RCC 7860 (cell line): Measurements from ENCODE around the gene GPR34.
"Not testable (repeated sequence)": the region's sequence is repeated elsewhere in the genome, so short reads cannot be mapped to it uniquely, and the experiment has no call there.

Source experiments
- DNase-seq: peaks from one replicate; pipeline ENCODE4 v3.0.0-alpha.2; 2015; ENCODE audit warnings: low spot score
- FAIRE-seq: peaks from 2 replicates; lab custom pipeline; 2012; peaks lifted over from hg19 to GRCh38; lab: Jason Lieb, UNC

GPR34 gene

DNA sequence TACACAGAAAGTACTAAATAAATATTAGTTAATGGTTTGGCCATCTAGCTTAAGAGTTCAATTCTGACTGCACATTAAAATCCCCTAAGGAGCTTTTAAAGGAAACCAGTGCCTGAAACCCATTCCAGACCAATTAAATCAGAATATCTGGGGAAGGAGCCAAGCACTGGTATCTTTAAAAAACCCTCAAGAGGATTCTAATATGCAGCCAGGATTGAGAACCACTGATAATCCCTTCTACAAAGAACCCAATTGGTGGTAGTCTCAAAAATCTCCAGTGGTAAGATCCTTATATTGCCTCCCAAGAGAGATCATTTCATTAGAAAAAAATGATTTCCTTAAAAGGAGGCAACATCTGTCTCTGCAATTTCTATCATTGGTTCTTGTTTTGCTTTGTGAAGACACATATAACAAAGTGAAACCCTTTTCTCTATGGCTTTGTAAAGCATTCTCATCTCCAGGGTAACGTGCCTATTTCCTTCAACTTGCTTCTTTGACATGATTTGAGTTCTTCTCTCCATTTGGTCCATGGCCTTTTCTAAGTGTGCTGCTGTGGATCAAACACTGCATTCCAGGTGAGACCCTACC, 3.5 kb downstream of the GPR34 start:
- DNase-seq: no peak
- FAIRE-seq: no peak

DNA sequence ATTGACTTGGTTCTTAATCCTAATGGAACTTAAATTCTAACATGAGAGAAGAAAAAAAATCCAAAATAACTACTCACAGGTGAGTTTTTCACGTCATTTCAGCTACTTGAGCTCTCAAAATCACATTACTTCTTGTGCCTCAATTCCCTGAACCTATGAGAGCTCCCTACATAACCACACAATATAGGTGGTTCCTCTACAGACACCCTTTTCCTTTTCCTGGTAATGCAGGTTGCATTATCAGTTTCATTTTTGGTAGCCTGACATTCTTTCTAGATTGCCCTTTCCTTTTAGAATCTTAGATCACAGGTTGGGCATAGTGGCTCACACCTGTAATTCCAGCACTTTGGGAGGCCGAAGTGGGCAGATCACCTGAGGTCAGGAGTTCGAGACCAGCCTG, 4.3 kb downstream of the GPR34 start:
- no peak for FAIRE-seq
- DNase-seq: no peak

DNA sequence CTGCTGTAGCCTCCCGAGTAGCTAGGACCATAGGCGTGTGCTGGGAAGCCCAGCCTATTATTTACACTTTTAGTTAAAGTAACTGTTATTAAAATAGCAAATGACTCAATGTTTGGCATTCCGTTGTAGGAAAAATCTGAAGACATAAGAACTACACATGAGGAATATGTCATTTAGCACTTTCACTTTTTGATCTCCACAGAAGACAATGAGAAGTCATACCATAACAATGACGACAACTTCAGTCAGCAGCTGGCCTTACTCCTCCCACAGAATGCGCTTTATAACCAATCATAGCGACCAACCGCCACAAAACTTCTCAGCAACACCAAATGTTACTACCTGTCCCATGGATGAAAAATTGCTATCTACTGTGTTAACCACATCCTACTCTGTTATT, 6.7 kb downstream of the GPR34 start:
- no peak for FAIRE-seq
- no peak for DNase-seq

DNA sequence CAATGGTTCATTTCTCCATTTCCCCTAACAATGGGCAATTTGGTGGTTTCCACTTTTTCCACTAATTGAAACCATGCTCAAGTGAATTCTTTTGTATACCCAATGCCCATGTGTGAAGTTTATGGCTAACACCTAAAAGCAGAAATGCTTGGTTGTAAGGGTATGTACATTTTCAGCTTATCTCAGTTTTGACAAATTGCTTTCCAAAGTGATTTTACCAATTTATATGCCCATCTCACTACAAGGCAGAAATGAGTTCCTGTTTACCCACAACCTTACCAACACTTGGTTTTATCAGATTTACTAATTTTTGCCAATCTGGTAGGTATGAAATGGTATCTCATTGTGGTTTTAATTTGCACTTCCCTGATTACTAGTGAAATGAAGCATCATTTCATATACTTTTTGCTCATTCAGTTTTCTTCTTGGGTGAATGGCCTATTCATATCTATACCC, 14.8 kb downstream of the GPR34 start:
- FAIRE-seq (no peak), DNase-seq (no peak)

DNA sequence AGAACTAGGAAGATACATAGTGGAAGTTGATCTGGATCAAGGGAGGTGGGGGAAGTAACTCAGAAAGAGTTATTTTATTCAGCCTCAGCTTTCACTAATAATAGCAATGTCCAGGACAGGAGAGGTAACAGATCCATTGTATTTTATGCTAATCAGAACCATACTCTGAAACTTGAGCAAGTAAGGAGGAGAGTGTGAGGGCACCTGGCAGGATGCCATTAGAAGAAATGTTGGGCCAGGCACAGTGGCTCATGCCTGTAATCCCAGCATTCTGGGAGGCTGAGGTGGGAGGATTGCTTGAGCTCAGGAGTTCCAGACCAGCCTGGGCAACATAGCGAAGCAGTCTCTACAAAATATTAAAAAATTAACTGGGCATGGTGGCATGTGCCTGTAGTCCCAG, 16.3 kb downstream of the GPR34 start:
- no peak for DNase-seq
- FAIRE-seq: no peak

DNA sequence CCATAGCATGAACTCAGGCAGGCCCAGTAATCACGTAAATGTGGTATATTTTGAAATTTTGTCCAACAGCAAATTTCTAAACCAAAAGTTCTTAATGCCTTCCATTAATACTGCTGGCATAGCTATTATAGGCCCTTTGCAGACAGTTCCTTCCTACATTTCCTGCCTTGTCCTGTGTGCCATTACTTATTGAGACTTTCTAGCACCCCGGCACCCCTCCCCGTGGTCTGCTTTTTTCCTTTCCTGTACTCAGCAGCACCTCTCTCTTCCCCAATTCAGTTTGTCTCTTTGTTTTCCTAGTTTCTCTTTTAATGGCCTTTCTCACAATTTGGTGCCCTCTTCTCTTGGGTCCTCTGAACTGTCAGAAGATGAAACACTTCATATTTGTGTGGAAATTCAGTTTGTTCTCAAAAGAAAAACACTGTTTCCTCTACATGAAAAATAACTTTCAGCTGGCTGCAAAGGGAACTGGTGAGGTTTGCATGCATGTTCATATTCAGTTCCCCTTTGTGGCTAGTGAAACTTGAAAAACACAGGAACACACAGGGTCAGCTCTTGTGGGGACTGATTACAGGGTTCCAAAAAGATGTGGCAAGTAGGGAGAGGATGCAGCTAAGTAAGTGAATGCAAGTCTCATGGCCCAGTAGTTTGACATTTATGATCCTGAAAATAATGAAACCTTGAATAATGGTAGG, 17.1 kb downstream of the GPR34 start:
- FAIRE-seq (no peak), DNase-seq (no peak)

DNA sequence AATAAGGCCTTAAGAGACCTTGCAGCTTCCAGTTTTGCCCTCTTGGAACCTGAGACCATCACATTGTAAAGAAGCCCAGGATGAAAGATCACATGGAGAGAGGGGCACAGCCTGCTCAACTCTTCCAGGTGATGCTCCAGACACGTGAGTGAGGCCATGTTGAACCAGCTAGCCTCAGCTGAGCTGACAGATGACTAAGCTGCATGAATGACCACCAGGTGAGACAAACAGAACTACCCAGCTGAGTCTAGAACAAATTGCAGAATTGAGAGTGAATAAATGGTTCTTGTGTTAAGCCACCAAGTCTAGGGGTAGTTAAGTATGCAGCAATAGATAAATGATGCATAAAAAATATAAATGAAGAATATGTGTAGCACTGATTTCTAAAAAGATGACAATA, 18.4 kb downstream of the GPR34 start:
- FAIRE-seq (no peak), DNase-seq (no peak)

DNA sequence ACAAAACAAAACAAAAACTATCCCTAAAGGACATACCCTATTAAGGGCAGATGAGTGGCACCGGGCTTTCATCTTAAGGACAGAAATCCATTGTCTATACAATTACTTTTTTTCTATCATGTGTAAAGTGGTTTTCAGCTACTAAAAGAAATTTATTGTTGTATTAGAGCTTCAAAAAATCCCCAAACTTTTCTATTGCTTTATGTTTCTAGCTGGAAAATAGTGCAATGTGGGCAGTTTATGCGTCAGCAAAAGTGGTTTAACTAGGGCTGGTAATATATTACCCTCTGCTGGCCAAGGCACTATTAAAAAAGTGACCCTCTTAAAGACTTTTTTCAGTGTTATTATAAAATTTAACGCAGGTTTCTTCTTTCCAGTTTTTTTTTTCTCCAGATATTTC, 19.7 kb downstream of the GPR34 start:
- no peak for FAIRE-seq
- DNase-seq: no peak

DNA sequence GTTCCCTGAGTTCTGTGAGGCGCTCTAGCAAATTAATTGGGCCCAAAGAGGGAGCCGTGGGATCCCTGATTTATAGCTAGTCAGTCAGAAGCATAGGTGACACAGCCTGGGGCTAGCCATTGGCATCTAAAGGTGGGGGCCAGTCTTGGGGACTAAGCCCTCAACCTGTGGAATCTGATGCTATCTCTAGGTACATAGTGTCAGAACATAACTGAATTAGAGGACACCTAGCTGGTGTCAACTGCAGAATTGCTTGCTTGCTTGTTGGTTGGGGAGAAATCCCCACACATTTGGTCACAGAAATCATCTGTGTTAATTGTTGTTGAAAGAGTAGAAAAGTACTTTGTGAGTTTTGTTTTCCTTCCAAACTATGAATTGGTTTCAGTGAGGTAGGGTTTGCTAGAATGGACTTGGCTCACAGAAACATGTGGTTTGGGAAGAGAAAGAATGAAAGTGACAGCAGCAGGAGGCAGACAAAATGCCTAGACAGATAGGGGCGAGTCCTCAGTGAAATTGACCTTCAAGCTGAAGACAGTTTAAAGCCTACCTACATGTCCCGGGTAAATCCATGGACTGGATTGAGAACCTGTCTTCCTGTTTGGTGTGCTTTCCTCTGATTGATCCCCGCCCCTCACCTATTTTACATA, 22.4 kb downstream of the GPR34 start:
- FAIRE-seq (no peak), DNase-seq (no peak)

DNA sequence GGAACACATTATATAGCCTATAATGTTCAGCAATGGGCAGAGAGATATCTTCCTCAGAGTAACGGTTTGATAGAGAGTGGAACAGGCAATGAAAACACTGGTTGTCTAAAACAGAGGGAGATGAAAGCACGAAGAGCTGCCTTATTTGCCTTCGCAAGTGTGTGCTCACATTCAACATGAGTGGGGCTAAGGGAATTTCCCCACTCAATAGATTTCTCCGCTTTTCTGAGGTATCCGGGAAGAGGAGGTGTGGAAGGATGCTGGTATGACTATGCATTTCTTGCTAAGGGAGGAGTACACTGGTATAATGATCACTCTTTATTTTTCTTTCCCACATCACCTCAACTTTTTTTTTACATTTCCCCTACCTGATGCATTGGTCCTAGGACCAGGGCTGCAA, 27.4 kb downstream of the GPR34 start:
- DNase-seq: no peak
- FAIRE-seq: no peak

DNA sequence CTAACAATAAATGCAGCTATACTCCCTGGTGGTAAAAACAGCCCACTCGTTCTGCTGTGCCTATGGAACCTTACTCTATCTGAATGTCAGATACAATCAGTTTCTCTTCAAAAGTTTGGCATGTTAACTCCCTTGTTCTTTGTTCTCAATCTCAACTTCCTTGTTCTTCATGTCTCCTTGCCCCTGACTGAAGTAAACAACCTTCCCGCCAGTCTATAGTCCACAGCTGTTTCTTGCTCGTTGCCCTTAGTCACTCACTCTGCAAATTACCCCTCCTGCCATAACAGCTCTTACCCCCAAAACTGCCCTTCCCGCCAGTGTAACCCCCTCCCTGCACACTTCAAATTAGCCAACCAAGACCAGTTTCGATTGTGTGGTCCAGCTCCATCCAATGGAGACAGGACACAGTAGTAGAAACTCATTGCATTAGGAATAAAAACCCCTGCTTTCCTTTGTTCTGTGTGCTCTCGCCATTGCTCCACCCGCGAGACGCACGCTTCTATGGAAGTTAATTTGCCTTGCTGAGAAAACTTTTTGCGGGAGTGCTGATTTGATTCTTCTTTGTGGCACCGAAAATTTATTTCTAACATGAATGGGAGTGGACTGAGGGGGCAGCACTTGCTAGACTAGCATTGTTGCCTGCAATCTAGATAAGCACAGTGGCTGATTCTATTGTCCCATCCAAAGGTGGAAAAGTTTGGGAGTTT, 28.1 kb downstream of the GPR34 start:
- FAIRE-seq: no peak
- DNase-seq: no peak

DNA sequence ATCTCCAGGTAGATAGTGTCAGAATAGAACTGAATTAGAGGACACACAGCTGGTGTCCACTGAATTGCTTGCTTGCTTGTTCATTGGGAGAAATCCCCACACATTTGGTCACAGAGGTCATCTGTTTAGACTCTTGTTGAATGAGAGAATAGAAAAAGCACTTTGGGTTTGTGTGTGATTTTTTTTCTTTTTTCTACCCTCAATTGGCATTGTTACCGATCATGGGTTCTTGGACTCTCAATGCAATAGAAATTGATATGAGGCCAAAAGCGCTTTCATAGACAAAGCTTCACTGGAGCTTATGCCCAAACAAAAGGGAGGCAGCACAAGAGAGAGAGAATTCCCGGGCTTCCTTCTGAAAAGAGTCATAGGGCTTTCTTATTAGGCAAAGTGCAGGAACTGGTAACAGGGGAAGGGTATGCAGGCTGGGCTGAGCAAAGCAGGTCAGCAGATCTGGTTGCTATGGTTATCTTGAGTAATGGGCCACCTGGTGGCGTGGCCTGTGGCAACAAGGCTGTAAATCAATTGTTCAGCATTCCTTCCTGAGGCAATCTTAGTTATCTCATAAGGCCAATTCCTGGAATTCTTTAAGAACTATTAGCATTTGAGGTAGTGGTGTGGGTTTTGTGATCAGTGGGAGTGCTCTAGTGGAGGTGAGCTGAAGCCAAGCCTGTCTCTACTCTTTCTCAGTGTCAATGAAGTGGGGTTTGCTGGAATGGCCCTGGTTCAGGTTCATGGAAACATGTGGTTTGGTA, 29.9 kb downstream of the GPR34 start:
- no peak for DNase-seq
- no peak for FAIRE-seq

DNA sequence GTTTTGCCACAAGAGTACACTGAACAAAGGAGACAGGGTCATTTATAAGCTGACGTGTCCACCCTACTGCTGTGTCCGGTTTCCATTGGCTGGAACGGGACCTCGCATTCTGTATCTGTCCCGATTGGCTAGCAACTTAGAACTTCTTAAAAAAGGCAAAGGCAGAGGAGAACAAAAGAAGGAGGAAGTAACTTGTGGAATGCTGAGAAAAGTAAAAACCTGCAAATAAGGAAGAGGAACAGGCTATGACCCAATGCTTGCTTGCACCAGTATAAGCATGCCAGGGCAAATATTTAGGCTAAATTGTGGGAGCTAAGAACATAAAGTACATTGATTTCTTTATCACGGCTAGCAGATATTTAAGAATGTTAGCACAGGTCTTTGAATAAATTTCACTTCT, 30.8 kb downstream of the GPR34 start:
- not testable (repeated sequence) for FAIRE-seq, DNase-seq

DNA sequence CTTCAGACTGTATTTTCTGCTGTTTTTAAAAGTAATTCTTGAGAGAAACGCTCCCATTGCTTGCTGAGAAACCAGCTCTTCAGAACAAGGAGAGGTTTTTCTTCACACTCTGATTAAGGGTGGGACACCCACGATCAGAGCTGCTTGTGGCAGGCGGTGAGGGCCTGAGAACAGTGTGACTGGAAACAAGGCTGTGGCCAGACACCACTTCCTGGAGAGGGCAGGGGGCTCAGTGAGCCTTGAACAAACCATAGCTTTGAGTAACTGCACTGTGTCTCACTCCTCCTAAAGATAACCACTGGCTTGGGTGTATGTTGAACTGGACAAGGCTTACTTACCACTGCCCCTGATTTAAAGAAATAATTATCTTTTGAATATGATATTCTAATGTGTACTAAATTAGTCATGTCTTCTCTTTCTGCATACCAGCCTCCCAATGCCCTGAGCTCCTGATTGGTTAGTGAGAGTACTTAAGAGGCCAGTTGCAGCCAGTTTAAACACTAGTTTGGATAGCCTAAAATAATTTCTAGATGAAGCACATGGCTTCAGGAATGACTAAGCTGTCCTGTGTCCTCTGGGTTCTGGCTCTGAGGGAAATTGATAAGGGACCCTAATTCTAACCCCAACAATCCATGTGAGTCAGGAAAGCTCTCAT, 31.5 kb downstream of the GPR34 start:
- no peak for DNase-seq
- FAIRE-seq: no peak

DNA sequence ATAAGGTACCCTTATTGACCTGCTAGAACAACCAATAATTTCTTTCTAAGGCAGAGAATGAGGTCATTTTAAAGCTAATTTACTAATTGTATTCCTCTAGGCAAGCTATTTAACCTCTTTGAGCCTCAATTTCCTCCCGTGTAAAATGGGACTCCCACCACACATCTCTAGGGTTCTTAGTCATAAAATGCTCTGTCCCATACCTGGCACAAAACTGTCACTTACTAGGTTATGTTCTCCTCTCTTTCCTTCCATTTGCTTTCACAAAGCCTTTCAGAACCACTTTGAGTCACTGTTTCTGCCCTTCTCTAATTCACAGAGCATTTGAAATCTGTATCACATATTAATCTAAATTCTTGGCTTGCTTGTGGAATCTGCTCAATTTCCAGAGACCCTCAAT, 32.8 kb downstream of the GPR34 start:
- FAIRE-seq (no peak), DNase-seq (no peak)

DNA sequence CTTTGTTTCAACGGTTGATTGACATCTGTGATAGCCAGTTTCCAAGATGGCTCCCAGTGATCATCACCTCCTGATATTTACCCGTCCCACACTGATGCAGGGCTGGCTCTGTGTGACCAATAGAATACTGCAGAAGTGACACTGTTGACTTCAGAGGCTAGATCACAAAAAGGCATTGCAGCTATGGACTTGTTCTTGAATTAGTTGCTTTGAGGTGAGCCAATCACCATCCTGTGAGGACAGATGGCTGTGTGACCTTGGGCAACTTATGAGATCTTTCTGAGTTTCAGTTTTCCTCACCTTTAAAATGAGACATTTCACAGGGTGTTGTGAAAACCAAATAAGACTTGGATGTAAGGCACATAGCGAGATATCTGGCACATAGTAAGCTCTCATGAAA, 33.4 kb downstream of the GPR34 start:
- no peak for DNase-seq
- no peak for FAIRE-seq

DNA sequence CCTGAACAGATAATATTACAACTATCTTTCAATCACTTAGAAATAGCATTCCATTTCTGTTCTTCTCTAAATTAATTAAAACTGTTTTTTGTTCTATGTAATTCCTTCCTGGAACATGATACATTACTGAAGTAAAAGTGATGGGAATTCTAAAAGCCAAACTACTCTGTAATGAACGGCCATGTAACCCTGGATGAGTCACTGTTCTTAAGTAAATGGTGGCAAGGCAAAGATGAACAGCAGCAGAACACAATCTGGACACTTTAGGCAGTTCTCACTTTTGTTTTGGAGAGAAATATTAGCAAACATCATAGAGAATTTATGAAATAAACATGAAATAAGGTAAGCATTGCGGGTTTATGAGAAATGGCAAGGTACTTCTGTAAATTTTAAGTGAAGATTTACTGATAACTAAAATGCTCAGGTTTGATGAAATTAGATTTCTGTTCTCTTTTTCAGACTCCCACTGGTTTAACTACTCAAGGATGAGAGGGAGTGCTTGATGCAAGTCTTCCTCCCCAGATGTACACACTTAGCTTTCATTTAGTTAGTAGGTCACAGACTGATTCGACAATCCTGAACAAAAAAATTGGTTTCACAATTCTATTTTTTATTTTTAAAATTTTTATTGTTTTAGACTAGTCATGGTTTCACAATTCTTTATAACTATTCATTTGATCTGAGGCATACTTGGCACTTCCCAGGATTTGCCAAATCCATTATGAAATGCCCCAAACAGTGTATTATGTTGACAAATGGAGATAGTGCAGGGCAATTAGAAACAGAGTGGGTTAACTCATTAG, 34.2 kb downstream of the GPR34 start:
- FAIRE-seq (no peak), DNase-seq (no peak)

DNA sequence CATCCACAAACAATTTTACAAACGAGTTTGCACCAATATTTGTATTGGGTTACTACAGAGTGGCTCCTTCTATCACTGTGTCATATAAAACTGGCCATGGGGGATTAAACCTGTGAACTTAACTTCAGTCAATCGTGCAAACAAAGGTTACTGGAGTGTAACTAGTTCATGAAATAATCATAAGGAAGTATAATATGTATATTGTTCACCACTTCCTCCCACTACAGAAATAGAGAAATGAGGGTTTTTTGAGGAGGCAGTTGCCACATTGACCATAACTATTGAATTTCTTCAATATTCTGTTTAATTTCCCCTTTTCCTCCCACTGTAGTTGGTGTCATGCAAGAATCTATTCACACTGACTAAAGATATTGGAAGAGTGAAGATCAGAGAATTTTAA, 35.1 kb downstream of the GPR34 start, which contains the start of gene GPR82:
TSS of gene GPR82 (plus strand) at position 356 of the 400 bp plus-strand sequence. CDS start 2,846 bp downstream, outside the sequence.
- FAIRE-seq (no peak), DNase-seq (no peak)

DNA sequence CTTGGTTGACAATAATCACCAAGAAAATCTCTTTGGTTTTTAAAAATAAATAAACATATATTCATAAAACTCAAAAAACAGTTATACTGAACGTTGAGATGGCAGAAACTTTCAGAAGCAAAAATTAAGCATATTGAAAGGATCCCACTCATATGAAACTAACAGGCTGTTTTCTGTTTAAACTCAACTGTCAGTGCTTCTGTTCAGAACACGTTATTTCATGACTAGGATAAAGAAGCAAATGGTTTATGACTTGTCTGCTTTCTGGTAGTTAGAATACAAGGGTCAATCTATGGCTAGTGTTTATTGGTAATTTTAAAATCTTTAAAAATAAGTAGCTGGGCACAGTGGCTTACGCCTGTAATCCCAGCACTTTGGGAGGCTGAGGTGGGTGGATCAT, 39.4 kb downstream of the GPR34 start:
- DNase-seq (no peak), FAIRE-seq (no peak)

DNA sequence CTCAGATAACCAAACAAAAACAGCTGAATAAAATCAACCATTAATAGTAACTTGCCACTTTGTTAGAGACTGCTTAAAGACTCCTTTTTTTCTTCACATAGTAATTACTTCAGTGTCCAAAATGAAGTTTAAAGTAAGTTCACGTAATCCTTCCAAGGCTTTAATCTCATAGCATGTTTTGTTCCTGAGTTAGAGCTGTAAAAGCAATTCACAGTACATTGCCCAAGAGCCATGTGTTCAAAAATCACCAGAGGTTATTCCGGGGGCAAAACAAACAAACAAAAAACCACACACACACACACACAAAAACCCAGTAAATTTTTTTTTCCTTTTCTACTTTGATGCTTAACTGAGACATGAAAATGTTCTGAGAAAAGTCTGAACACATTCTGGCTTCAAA, 41.3 kb downstream of the GPR34 start:
- FAIRE-seq (no peak), DNase-seq (no peak)
